ENCODE measurements around the gene CDH20. TPM values are rescaled to one million over a fixed set of nuclear protein-coding genes. Genes with fewer than 3 reads are reported as not detected.

Gene CDH20
- total RNA-seq (2016; rRNA removed; fragmentation: Illumina TruSeq; extraction: Trizol): not detected in 2 replicates
- not detected in 2 replicates for total RNA-seq (2016; cell fraction: cytosol; rRNA removed; fragmentation: Illumina TruSeq; extraction: Trizol; ENCODE audit: low read depth)
- not detected in 2 replicates for total RNA-seq (2016; cell fraction: insoluble cytoplasmic fraction; rRNA removed; fragmentation: Illumina TruSeq; extraction: Trizol)
- total RNA-seq (2016; cell fraction: membrane; rRNA removed; fragmentation: Illumina TruSeq; extraction: Trizol): not detected in 2 replicates
- total RNA-seq (2016; cell fraction: nucleus; rRNA removed; fragmentation: Illumina TruSeq; extraction: Trizol): not detected in 2 replicates
- polyA plus RNA-seq (2011; rRNA removed): not detected in 2 replicates
- polyA plus RNA-seq (2011; cell fraction: cytosol; rRNA removed): not detected in 2 replicates
- polyA plus RNA-seq (2011; cell fraction: nucleus; rRNA removed): not detected in 2 replicates
- not detected in 2 replicates for polyA plus RNA-seq (2012)
- polyA plus RNA-seq (2016; cell fraction: cytosol; fragmentation: Illumina TruSeq; extraction: Trizol; ENCODE audit: low read depth): not detected in 2 replicates
- polyA plus RNA-seq (2016; cell fraction: insoluble cytoplasmic fraction; fragmentation: Illumina TruSeq; extraction: Trizol; ENCODE audit: low read depth): not detected in 2 replicates
- not detected in 2 replicates for polyA plus RNA-seq (2016; cell fraction: membrane; fragmentation: Illumina TruSeq; extraction: Trizol; ENCODE audit: low read depth)
- not detected in 2 replicates for polyA plus RNA-seq (2016; cell fraction: nucleus; fragmentation: Illumina TruSeq; extraction: Trizol; ENCODE audit: insufficient read depth, low read depth)
- polyA minus RNA-seq (2011; rRNA and poly(A)+ RNA removed; ENCODE audit: low replicate concordance): not detected in 2 replicates
- polyA minus RNA-seq (2011; cell fraction: cytosol; rRNA and poly(A)+ RNA removed): not detected in 2 replicates
- not detected in 2 replicates for polyA minus RNA-seq (2011; cell fraction: nucleus; rRNA and poly(A)+ RNA removed)
- not detected for Bru-seq, nascent RNA
- BruChase-seq, experiment 1, labeled RNA remaining after a 6-hour chase: not detected
- BruChase-seq, experiment 2, labeled RNA remaining after a 2-hour chase: not detected
- long read RNA-seq, experiment 1: 0 reads
- long read RNA-seq, experiment 2: 0 reads

DNA sequence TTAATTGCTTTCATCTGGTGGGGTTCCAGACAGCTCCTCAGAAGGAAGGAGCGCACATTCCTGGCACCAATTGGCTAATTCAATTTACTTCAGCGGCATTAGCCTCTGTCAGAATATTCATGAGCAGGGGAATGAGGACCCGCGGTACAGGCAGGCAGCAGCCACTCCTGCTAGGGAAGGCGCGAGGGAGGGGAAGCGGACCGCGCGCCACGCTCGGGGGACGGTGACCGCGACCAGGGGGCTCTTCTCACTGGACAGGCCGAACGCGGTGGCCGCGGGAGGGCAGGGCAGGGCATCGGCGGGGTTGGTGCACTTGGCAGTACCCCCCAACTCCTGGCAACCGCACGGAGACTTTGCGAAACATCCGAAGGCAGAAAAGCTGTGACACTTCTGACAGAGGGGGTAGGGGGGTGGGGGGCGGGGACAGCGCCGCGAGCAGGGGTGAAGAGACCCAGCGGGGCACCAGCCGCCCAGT, at the start of gene CDH20:
CDH20 (plus strand) TSS at position 160 of the 475 bp plus-strand sequence.
- WGBS (ENCODE audit: low lambda C conversion rate): 29% methylated on average over 27 of the region's 32 CpGs
- H3K9me3 ChIP-seq (ENCODE audit: low read length): no peaks in the 10 kb centered on the region
- DNase-seq (ENCODE audit: low spot score) (no peak), FAIRE-seq (no peak), ATAC-seq (no peak)
- peaks cover 0 to 2% of the 10 kb centered on the region in 2 experiments; a peak in 1 of 5 replicates for H3K27me3 ChIP-seq (ENCODE audit: control insufficient read depth in 1 of 2, insufficient read depth in 2 of 2, low read length in 2 of 2)
- no peaks in the 10 kb centered on the region for H3K79me2 ChIP-seq (ENCODE audit: insufficient read depth, low read length)
- H3K36me3 ChIP-seq (replicated peaks in 1 of 2; ENCODE audit: control insufficient read depth in 1 of 2, insufficient read depth in 2 of 2, low read length in 2 of 2): no peaks in the 10 kb centered on the region
- no peaks in the 10 kb centered on the region for H4K20me1 ChIP-seq (ENCODE audit: insufficient read depth, low read length)
- ChIA-PET POLR2A (no interaction called here), CTCF (ENCODE audit: low intra/inter-chr PET ratio, low total read pairs) (no interaction called here)
- H3K27ac ChIP-seq (ENCODE audit: extremely low read length, insufficient read depth, low read length): no peak within 1 kb of the TSS
- no peak within 1 kb of the TSS for H2AFZ ChIP-seq (ENCODE audit: low read length)
- H3K4me3 ChIP-seq (replicated peaks in 1 of 3; ENCODE audit: insufficient read depth in 1 of 3, low read depth in 2 of 3, low read length in 3 of 3): no peak within 1 kb of the TSS
- no peak within 1 kb of the TSS for H3K4me2 ChIP-seq (ENCODE audit: low read depth, low read length)
- no TSS peak for BruUV-seq (replicated peaks)
- in situ Hi-C loops (cut with HindIII; ENCODE audit: extremely low pct_ligation_motif_present, low pct_unique_long_range_greater_than_20kb) (no loop called here), intact Hi-C loops (cut with micrococcal nuclease; ENCODE audit: unreplicated experiment) (no loop called here)
- no peak within 1 kb of the TSS for H3K9ac ChIP-seq (ENCODE audit: insufficient read depth, low read depth, low read length)
- no peaks in the 10 kb centered on the region for H3K4me1 ChIP-seq (ENCODE audit: insufficient read depth, low read length)
- TF ChIP-seq ZNF607 (CRISPR knock-in tag; IDR thresholded peaks at IDR 0.05; ENCODE audit: borderline replicate concordance) (no peak), KLF9 (CRISPR knock-in tag; IDR thresholded peaks at IDR 0.05; ENCODE audit: low read depth) (no peak), ZNF616 (CRISPR knock-in tag; IDR thresholded peaks at IDR 0.05; ENCODE audit: low read depth) (no peak), NR1H2 (CRISPR knock-in tag; IDR thresholded peaks at IDR 0.05; ENCODE audit: borderline replicate concordance, low read depth) (no peak), MBD4 (IDR thresholded peaks at IDR 0.05; ENCODE audit: borderline replicate concordance, low read length) (no peak), MEIS2 (CRISPR knock-in tag; IDR thresholded peaks at IDR 0.05) (no peak), HOXD1 (CRISPR knock-in tag; IDR thresholded peaks at IDR 0.05) (no peak), ZNF768 (CRISPR knock-in tag; IDR thresholded peaks at IDR 0.05) (no peak), PHF8 (CRISPR knock-in tag; IDR thresholded peaks at IDR 0.05) (no peak), ZNF260 (CRISPR knock-in tag; IDR thresholded peaks at IDR 0.05; ENCODE audit: borderline replicate concordance, low read depth) (no peak), MTA3 (CRISPR knock-in tag; IDR thresholded peaks at IDR 0.05) (no peak), ZNF34 (CRISPR knock-in tag; IDR thresholded peaks at IDR 0.05; ENCODE audit: borderline replicate concordance) (no peak)
- TF ChIP-seq, protein P1, sequence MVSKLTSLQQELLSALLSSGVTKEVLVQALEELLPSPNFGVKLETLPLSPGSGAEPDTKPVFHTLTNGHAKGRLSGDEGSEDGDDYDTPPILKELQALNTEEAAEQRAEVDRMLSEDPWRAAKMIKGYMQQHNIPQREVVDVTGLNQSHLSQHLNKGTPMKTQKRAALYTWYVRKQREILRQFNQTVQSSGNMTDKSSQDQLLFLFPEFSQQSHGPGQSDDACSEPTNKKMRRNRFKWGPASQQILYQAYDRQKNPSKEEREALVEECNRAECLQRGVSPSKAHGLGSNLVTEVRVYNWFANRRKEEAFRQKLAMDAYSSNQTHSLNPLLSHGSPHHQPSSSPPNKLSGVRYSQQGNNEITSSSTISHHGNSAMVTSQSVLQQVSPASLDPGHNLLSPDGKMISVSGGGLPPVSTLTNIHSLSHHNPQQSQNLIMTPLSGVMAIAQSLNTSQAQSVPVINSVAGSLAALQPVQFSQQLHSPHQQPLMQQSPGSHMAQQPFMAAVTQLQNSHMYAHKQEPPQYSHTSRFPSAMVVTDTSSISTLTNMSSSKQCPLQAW (CRISPR knock-in tag; IDR thresholded peaks at IDR 0.05): no peak
- TF ChIP-seq, protein P2, sequence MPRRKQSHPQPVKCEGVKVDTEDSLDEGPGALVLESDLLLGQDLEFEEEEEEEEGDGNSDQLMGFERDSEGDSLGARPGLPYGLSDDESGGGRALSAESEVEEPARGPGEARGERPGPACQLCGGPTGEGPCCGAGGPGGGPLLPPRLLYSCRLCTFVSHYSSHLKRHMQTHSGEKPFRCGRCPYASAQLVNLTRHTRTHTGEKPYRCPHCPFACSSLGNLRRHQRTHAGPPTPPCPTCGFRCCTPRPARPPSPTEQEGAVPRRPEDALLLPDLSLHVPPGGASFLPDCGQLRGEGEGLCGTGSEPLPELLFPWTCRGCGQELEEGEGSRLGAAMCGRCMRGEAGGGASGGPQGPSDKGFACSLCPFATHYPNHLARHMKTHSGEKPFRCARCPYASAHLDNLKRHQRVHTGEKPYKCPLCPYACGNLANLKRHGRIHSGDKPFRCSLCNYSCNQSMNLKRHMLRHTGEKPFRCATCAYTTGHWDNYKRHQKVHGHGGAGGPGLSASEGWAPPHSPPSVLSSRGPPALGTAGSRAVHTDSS (CRISPR knock-in tag; conservative IDR thresholded peaks at IDR 0.05): no peak
- TF ChIP-seq, protein P3, sequence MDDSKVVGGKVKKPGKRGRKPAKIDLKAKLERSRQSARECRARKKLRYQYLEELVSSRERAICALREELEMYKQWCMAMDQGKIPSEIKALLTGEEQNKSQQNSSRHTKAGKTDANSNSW (CRISPR knock-in tag; IDR thresholded peaks at IDR 0.05; ENCODE audit: borderline replicate concordance): no peak
- TF ChIP-seq, protein P4, sequence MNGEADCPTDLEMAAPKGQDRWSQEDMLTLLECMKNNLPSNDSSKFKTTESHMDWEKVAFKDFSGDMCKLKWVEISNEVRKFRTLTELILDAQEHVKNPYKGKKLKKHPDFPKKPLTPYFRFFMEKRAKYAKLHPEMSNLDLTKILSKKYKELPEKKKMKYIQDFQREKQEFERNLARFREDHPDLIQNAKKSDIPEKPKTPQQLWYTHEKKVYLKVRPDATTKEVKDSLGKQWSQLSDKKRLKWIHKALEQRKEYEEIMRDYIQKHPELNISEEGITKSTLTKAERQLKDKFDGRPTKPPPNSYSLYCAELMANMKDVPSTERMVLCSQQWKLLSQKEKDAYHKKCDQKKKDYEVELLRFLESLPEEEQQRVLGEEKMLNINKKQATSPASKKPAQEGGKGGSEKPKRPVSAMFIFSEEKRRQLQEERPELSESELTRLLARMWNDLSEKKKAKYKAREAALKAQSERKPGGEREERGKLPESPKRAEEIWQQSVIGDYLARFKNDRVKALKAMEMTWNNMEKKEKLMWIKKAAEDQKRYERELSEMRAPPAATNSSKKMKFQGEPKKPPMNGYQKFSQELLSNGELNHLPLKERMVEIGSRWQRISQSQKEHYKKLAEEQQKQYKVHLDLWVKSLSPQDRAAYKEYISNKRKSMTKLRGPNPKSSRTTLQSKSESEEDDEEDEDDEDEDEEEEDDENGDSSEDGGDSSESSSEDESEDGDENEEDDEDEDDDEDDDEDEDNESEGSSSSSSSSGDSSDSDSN (CRISPR knock-in tag; IDR thresholded peaks at IDR 0.05): no peak
